Measurements from ENCODE around the gene REXO1. TPM values are rescaled to one million over a fixed set of nuclear protein-coding genes. Genes with fewer than 3 reads are reported as not detected.

The REXO1 gene
- total and polyA plus RNA-seq, 2 donors from 2014 or later, result 12.1 to 36.8 TPM

GRCh38 chr19:1884719-1885334, 36.5 kb upstream of the REXO1 start:
- TF ChIP-seq CTCF (IDR thresholded peaks at IDR 0.05; ENCODE audit: borderline replicate concordance, extremely low read depth, insufficient read depth), result no peak

GRCh38 chr19:1884291-1884718, 36.0 kb upstream of the REXO1 start:
- H3K4me1 ChIP-seq (ENCODE audit: control insufficient read depth in 2 of 3, insufficient read depth in 2 of 3, low read depth in 1 of 3, low read length in 3 of 3), result peaks cover 0 to 29% (median 7%) of the 10 kb centered on the region in 3 donors
- no peak for TF ChIP-seq CTCF (IDR thresholded peaks at IDR 0.05; ENCODE audit: borderline replicate concordance, extremely low read depth, insufficient read depth)
- FAIRE-seq, result no peak
- H3K9ac ChIP-seq (ENCODE audit: low read length in 3 of 3), result peak overlapping the region; percentile 3 to 90 (median 65)
- peak overlapping the region; percentile 66 to 85 (median 68) for H3K4me3 ChIP-seq (ENCODE audit: low read length in 3 of 3)
- no peaks in the 10 kb centered on the region for H3K27me3 ChIP-seq (ENCODE audit: control insufficient read depth, insufficient read depth, low read length)
- H3K36me3 ChIP-seq (ENCODE audit: control insufficient read depth in 2 of 3, insufficient read depth in 3 of 3, low read length in 3 of 3), result no peaks in the 10 kb centered on the region
- DNase-seq, result no peak
- intact Hi-C loops (cut with DNase I), result no loop called here
- no peaks in the 10 kb centered on the region for H3K9me3 ChIP-seq (ENCODE audit: control insufficient read depth in 2 of 3, insufficient read depth in 1 of 3, low read length in 3 of 3)
- H3K27ac ChIP-seq (ENCODE audit: low read depth in 2 of 2, low read length in 2 of 2), result peak overlapping the region in 1 of 2 donors; percentile 22

More at GRCh38 chr19:1884719-1885334, 36.5 kb upstream of the REXO1 start:
- Histone ChIP-seq H3K9me3 (ENCODE audit: control insufficient read depth in 2 of 3, insufficient read depth in 1 of 3, low read length in 3 of 3) (no peaks in the 10 kb centered on the region), H3K9ac (ENCODE audit: low read length in 3 of 3) (peak overlapping the region; percentile 29 to 90 (median 65)), H3K36me3 (ENCODE audit: control insufficient read depth in 2 of 3, insufficient read depth in 3 of 3, low read length in 3 of 3) (no peaks in the 10 kb centered on the region), H3K27ac (ENCODE audit: low read depth in 2 of 2, low read length in 2 of 2) (peak overlapping the region; percentile 22 to 38), H3K4me1 (ENCODE audit: control insufficient read depth in 2 of 3, insufficient read depth in 2 of 3, low read depth in 1 of 3, low read length in 3 of 3) (peaks cover 0 to 29% (median 7%) of the 10 kb centered on the region in 3 donors), H3K4me3 (ENCODE audit: low read length in 3 of 3) (peak overlapping the region; percentile 66 to 85 (median 68)), H3K27me3 (ENCODE audit: control insufficient read depth, insufficient read depth, low read length) (no peaks in the 10 kb centered on the region)
- peak in 1 of 5 donors; percentile 84 for DNase-seq
- FAIRE-seq, result no peak
- intact Hi-C loops (cut with DNase I), result no loop called here

DNA sequence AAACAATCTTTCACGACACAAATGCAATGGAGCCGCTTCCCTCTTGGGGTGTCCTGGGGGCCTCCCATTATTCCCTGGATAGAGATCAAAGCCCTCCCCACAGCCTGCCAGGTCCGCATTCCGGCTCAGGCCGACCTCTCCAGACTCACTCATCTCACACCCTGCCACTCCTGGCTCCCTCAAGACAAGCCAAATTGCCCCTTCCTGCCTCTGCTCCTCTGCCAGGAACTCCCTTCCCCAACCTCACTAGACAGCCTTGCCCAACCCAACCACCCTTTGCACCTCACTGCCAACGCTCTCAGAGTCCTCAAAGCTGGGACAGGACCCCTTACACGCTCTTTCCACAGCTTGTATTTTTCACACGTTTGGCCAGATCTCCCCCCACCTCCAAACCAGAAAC, 35.5 kb upstream of the REXO1 start:
- peak overlapping the region; percentile 66 to 85 (median 68) for H3K4me3 ChIP-seq (ENCODE audit: low read length in 3 of 3)
- H3K4me1 ChIP-seq (ENCODE audit: control insufficient read depth in 2 of 3, insufficient read depth in 2 of 3, low read depth in 1 of 3, low read length in 3 of 3), result peaks cover 0 to 29% (median 7%) of the 10 kb centered on the region in 3 donors
- no peak overlapping the region for H3K27ac ChIP-seq (ENCODE audit: low read depth in 2 of 2, low read length in 2 of 2)
- no peaks in the 10 kb centered on the region for H3K27me3 ChIP-seq (ENCODE audit: control insufficient read depth, insufficient read depth, low read length)
- FAIRE-seq, result no peak
- DNase-seq, result no peak
- no peaks in the 10 kb centered on the region for H3K36me3 ChIP-seq (ENCODE audit: control insufficient read depth in 2 of 3, insufficient read depth in 3 of 3, low read length in 3 of 3)
- H3K9ac ChIP-seq (ENCODE audit: low read length in 3 of 3), result peak overlapping the region in 2 of 3 donors; percentile 66 to 90
- H3K9me3 ChIP-seq (ENCODE audit: control insufficient read depth in 2 of 3, insufficient read depth in 1 of 3, low read length in 3 of 3), result no peaks in the 10 kb centered on the region
- TF ChIP-seq CTCF (IDR thresholded peaks at IDR 0.05; ENCODE audit: borderline replicate concordance, extremely low read depth, insufficient read depth), result no peak
- intact Hi-C loops (cut with DNase I), result no loop called here
